AG10803 (cell line): Measurements from ENCODE around the gene CST7.

Source experiments
- DNase-seq: peaks from one replicate; pipeline ENCODE4 v3.0.0; 2010; ENCODE audit warnings: low read depth
- H3K4me3 ChIP-seq: 2 replicates; pipeline ENCODE4 v1.5.1; 2011; ENCODE audit warnings: mild to moderate bottlenecking, low read length, control low read depth
- TF ChIP-seq, protein P1 (sequence below): conservative IDR thresholded peaks from 2 replicates; pipeline ENCODE4 v1.5.1; 2011; ENCODE audit warnings: mild to moderate bottlenecking, low read length, control low read depth, inconsistent platforms

The CST7 gene

DNA sequence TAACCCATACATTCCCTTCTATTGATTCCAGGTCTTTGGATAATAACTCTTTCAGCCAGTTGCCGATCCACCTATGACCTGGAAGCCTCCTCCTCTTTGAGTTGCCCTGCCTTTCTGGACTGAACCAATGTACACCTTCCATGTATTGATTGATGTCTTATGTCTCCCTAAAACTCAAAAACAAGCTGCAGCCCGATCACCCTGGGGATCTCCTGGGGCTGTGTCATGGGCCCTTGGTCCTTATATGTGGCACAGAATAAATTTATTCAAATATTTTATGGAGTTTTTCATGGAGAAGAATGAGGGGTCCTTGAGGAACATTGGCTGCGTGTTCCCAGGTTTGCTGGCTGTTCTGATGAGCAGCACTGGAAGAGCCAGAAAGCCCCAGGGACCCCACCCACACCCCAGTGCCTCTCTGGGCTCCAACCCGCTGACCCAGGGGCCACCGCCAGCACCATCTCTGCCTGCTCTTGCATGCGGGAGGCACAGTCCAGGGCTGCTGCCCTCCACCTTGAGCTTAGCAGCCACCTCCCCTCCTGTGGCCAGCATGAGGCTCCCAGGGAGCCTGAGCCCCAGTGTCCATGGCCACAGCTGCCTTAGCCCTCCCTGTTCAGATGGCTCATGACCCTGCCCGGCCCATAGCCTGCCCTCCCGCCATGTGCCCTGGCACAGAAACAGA lies 36.5 kb upstream of the CST7 start:
- TF ChIP-seq, protein P1, sequence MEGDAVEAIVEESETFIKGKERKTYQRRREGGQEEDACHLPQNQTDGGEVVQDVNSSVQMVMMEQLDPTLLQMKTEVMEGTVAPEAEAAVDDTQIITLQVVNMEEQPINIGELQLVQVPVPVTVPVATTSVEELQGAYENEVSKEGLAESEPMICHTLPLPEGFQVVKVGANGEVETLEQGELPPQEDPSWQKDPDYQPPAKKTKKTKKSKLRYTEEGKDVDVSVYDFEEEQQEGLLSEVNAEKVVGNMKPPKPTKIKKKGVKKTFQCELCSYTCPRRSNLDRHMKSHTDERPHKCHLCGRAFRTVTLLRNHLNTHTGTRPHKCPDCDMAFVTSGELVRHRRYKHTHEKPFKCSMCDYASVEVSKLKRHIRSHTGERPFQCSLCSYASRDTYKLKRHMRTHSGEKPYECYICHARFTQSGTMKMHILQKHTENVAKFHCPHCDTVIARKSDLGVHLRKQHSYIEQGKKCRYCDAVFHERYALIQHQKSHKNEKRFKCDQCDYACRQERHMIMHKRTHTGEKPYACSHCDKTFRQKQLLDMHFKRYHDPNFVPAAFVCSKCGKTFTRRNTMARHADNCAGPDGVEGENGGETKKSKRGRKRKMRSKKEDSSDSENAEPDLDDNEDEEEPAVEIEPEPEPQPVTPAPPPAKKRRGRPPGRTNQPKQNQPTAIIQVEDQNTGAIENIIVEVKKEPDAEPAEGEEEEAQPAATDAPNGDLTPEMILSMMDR, result no peak

GRCh38 chr20:24913076-24913628 lies 35.9 kb upstream of the CST7 start:
- no peak for DNase-seq
- no peak overlapping the region for H3K4me3 ChIP-seq
- TF ChIP-seq, protein P1, result no peak

More for the DNA sequence above, 36.5 kb upstream of the CST7 start:
- DNase-seq, result no peak
- H3K4me3 ChIP-seq, result no peak overlapping the region

GRCh38 chr20:24914388-24915241 lies 34.5 kb upstream of the CST7 start:
- no peak overlapping the region for H3K4me3 ChIP-seq
- TF ChIP-seq, protein P1, result no peak
- no peak for DNase-seq

GRCh38 chr20:24915440-24915839 lies 33.6 kb upstream of the CST7 start:
- TF ChIP-seq, protein P1, result no peak
- DNase-seq, result no peak
- no peak overlapping the region for H3K4me3 ChIP-seq

DNA sequence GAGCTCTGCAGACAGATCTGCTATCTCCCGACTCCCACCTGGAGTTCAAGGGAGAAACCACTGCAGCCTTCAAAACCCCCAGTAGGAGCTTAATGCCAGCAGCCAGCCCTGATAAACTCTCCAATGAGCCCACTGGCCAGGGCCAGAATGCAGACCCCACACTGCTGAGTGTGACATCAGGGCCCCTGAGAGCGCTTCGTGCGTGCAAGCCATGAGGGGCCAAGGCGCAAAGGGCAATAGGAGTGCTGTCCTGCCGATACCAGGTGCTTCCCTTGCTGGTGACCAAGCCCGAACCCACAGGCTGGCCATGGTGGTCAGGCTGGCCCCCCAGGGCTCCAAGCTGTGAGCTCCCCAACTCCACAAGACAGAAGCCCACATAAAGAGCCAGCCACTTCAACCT lies 33.2 kb upstream of the CST7 start:
- DNase-seq, result no peak
- H3K4me3 ChIP-seq, result no peak overlapping the region
- TF ChIP-seq, protein P1, result no peak

DNA sequence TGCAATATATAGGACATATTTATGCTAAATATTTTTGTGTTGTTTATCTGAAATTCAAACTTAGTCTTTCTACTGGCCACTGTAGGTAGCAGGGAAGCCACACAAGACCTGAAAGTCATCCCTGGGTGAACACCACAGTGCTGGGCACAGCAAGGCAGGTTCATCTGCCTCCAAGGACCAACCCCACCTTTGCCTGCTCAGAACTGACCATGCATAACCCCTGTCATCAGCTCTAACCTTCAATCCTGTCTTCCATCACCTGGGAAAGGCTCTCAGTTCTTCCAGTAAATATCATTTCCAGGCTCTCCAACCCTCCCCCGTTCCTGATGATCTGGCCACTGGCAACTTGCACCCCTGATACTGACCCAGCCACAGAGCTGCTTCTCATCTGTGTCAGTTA lies 32.7 kb upstream of the CST7 start:
- TF ChIP-seq, protein P1, result no peak
- H3K4me3 ChIP-seq, result no peak overlapping the region
- no peak for DNase-seq
